Upper lobe of right lung (tissue), 1 donor: ENCODE measurements around the gene SLC12A4. TPM values are rescaled to one million over a fixed set of nuclear protein-coding genes. Genes with fewer than 3 reads are reported as not detected.

Experiments
- ATAC-seq: fragments of 200-7000 bp; cut with Tn5 transposase; one replicate; pipeline ENCODE4 v1.9.1; 2020; ENCODE audit warnings: mild to moderate bottlenecking, moderate library complexity
- DNase-seq: peaks from one replicate; pipeline ENCODE4 v3.0.0-alpha.2; 2020
- H3K27ac ChIP-seq: fragments of 200-600 bp; one replicate; pipeline ENCODE4 v1.8.0; 2022
- H3K27me3 ChIP-seq: fragments of 200-600 bp; one replicate; pipeline ENCODE4 v1.8.0; 2022; ENCODE audit warnings: mild to moderate bottlenecking
- H3K36me3 ChIP-seq: fragments of 200-600 bp; one replicate; pipeline ENCODE4 v1.8.0; 2022
- H3K4me1 ChIP-seq: fragments of 200-600 bp; one replicate; pipeline ENCODE4 v1.8.0; 2022
- H3K4me3 ChIP-seq: fragments of 200-600 bp; one replicate; pipeline ENCODE4 v1.8.0; 2022; ENCODE audit warnings: mild to moderate bottlenecking
- H3K9me3 ChIP-seq: fragments of 200-600 bp; one replicate; pipeline ENCODE4 v1.8.0; 2022
- intact Hi-C: fragments of 100-400 bp; cut with DNase I; formaldehyde crosslinking; loops from one replicate; pipeline ENCODE4 v1.11.0; 2022
- total RNA-seq: library from RNA; stranded (reverse); fragmentation: NEBNext Ultra II Directional; extraction: Animal tissue kit (Norgen Biotek cat#: 25700); gene quantifications from one replicate; pipeline ENCODE4 v1.2.1, GENCODE V29; 2021
- TF ChIP-seq, protein P1 (sequence below): fragments of 200-600 bp; IDR thresholded peaks from one replicate; pipeline ENCODE4 v1.8.0; 2022; ENCODE audit warnings: antibody characterized with exemption
- donor health status: DM: no; HTN: yes; CAD: no; lungs with severe emphysema.

The SLC12A4 gene
- total RNA-seq, 1 donor from 2014 or later, result 102 TPM

DNA sequence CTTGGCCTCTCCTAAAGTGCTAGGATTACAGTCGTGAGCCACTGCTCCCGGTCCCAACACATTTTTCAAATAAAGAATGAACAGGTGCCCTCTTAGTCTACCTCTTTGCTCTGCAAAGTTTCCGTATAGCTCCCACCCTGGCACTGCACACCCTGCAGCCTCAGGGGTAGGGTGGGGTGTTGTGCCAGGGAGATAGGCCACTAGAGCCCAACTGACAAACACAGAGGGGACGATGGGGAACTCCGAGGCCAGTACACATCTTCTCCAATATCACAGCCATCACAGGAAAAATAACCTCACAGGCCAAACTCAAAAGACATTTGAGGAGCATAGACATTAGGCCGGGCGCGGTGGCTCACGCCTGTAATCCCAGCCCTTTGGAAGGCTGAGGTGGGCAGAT is 2.7 kb upstream of the SLC12A4 start:
- Histone ChIP-seq H3K36me3 (no peaks in the 10 kb centered on the region), H3K4me1 (peaks cover 15% of the 10 kb centered on the region), H3K27me3 (no peaks in the 10 kb centered on the region), H3K9me3 (no peaks in the 10 kb centered on the region), H3K4me3 (no peak overlapping the region), H3K27ac (no peak overlapping the region)
- no peak for DNase-seq
- TF ChIP-seq, protein P1, sequence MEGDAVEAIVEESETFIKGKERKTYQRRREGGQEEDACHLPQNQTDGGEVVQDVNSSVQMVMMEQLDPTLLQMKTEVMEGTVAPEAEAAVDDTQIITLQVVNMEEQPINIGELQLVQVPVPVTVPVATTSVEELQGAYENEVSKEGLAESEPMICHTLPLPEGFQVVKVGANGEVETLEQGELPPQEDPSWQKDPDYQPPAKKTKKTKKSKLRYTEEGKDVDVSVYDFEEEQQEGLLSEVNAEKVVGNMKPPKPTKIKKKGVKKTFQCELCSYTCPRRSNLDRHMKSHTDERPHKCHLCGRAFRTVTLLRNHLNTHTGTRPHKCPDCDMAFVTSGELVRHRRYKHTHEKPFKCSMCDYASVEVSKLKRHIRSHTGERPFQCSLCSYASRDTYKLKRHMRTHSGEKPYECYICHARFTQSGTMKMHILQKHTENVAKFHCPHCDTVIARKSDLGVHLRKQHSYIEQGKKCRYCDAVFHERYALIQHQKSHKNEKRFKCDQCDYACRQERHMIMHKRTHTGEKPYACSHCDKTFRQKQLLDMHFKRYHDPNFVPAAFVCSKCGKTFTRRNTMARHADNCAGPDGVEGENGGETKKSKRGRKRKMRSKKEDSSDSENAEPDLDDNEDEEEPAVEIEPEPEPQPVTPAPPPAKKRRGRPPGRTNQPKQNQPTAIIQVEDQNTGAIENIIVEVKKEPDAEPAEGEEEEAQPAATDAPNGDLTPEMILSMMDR, result no peak
- intact Hi-C loops, result no loop called here
- ATAC-seq, result no peak

DNA sequence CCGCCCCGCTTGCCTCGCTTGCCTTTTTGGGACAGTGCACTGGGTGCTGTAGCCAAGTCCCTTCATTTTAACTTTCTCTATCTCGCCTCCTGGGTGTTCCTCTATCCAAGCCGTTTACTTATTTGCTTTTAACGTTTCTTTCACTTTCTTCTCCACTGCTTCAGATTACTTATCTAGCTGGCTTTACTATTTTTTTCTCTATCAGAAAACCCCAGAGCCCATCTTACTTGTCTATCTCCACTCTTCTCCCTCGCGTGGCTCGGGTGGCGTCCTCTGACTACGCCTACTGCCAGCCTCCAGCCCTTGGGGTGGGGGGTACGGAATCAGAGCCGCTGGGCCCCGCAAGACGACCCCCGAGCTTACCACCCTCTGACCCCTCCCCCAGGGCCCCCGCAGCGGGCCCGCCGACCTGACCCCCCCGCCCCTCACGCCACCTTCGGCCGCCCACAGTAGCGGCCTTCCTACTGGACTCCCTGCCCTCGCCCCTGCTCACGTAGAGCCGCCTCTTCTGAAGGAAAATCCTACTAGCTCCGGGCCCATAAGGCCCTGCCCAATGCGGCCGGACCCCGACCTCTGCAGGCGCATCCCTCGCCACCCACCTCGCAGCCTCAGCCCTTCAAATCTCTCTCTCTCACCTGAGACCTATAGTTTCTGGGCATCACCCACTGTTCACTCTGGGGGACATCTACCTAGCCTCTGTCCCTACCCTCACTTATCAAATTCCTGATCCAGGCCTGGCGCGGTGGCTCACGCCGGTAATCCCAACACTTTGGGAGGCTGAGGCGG is 1.0 kb upstream of the SLC12A4 start:
- Histone ChIP-seq H3K36me3 (no peaks in the 10 kb centered on the region), H3K4me1 (peaks cover 30% of the 10 kb centered on the region), H3K4me3 (peak overlapping the region; percentile 95), H3K27ac (peak overlapping the region; percentile 96), H3K27me3 (no peaks in the 10 kb centered on the region), H3K9me3 (no peaks in the 10 kb centered on the region)
- intact Hi-C loops, result no loop called here
- DNase-seq (no peak), ATAC-seq (no peak)
- TF ChIP-seq, protein P1, result no peak

DNA sequence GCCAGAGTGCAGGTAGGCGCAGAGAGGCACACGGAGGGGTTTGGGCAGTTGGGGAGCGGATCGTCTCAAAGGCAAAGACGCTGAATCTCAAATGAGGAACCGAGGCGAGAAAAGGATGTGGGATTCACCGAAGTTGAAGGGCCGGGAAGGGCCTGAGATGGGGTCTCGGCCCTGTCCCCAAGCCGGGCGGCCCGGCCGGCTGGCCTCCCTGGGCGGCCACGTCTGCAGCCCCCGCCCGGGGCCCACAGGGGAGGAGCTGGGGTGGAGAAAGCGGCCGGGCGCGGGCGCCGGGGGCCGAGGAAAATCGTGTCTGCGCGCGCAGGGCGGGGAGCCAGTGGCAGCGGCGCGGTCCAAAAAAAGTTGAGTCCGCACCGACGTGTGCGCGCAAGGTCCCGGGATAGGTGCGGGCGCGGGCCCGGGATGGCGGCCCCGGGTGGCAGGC is 458 bp downstream of the SLC12A4 start:
- Histone ChIP-seq H3K36me3 (peaks cover 10% of the 10 kb centered on the region), H3K4me3 (peak overlapping the region; percentile 95), H3K27me3 (no peaks in the 10 kb centered on the region), H3K9me3 (no peaks in the 10 kb centered on the region), H3K27ac (peak overlapping the region; percentile 96), H3K4me1 (peaks cover 45% of the 10 kb centered on the region)
- DNase-seq (peak; percentile 79), ATAC-seq (peak; percentile 48)
- intact Hi-C loops, result no loop called here
- TF ChIP-seq, protein P1, result no peak

DNA sequence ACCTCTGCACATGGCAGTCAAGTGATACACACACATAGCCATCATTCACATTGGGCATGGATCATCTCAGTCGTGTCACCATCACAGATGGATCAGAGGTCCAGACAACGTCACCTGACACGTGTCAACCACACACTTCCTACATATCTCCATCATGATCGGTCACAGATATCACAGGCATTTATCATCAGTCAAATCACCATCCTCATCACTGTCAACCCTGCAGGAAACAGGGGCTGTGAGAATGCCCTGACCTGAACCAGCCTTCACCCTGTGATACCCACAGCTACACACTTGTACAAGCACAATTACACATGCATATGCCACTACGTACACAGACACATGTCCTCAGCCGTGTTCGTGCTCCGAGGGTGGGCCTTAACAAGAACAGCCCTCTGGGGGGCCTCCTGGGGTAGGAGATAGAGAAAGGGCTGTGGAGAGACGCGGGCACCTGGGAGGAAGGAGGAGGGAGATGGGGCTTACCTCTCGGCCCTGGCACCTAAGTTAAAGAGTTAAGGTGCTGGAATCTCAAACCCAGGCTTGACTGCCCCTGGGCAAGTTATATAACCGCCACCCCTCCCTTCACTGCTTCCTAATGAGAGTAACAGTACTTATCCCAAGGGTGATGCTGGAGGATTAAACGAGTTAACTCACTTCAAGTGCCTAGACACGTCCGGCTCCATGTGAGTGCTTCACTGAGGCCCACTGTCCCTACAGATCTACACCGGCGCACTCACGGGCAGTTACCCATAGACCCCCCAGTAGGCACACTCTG is 1.1 kb downstream of the SLC12A4 start:
- H3K27me3 ChIP-seq, result no peaks in the 10 kb centered on the region
- TF ChIP-seq, protein P1, result no peak
- H3K36me3 ChIP-seq, result peaks cover 16% of the 10 kb centered on the region
- peaks cover 51% of the 10 kb centered on the region for H3K4me1 ChIP-seq
- ATAC-seq, result peak; percentile 2
- no peak for DNase-seq
- no peaks in the 10 kb centered on the region for H3K9me3 ChIP-seq
- peak overlapping the region; percentile 96 for H3K27ac ChIP-seq
- H3K4me3 ChIP-seq, result peak overlapping the region; percentile 95
- intact Hi-C loops, result no loop called here

DNA sequence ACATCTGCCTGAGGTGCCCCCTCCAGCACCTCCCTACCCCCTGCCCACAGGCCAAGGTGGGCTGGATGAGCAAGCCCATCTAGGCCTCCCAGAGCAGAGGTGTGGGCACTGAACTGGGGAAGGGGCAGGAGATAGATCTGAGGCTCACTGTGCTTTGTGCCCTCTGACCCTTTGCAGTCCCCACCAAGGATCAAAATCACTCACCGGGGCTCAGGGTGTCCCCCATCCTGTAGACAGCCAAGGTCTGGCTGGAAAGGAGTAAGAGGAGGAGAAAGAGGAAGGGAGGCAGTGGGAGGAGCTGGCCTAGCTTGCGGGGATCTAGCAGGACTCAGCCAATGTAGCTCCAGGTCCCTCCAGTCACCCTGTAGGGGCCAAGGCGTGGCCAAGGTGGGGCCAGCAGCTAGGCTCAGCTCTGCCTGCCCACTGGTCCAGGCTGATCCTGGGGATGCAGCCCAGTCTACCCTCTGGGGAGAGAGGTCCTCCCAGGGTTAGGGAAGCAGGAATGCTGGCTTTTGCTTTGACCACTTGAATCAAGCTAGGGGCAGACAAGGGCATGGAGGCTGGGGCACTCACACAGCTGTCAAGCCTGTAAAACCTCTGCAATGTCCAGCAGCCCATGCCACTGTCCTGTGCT is 1.8 kb downstream of the SLC12A4 start:
- TF ChIP-seq, protein P1, result no peak
- DNase-seq, result no peak
- H3K27ac ChIP-seq, result peak overlapping the region; percentile 96
- ATAC-seq, result peak; percentile 42
- peaks cover 58% of the 10 kb centered on the region for H3K4me1 ChIP-seq
- no peaks in the 10 kb centered on the region for H3K27me3 ChIP-seq
- intact Hi-C loops, result no loop called here
- peak overlapping the region; percentile 95 for H3K4me3 ChIP-seq
- H3K36me3 ChIP-seq, result peaks cover 23% of the 10 kb centered on the region
- H3K9me3 ChIP-seq, result no peaks in the 10 kb centered on the region
